ENCODE measurements around the gene MAN1C1. TPM values are rescaled to one million over a fixed set of nuclear protein-coding genes. Genes with fewer than 3 reads are reported as not detected.

MAN1C1 gene
- total and polyA plus RNA-seq, 2 donors (not counting 3 experiments of a cell fraction or from before 2014, with no cell fraction given) = 1.5 to 4.0 TPM

GRCh38 chr1:25771221-25772114 lies 154.9 kb downstream of the MAN1C1 start:
- CTCF ChIA-PET = no interaction called here
- H2AFZ ChIP-seq (ENCODE audit: low read depth, low read length) = no peak overlapping the region
- H3K4me3 ChIP-seq (replicated peaks in 1 of 3; ENCODE audit: insufficient read depth in 1 of 3, low read depth in 1 of 3, low read length in 3 of 3) = no peak overlapping the region
- no peaks in the 10 kb centered on the region for H3K27me3 ChIP-seq (ENCODE audit: control insufficient read depth in 2 of 2, insufficient read depth in 2 of 2, low read length in 2 of 2)
- BruUV-seq (replicated peaks) = no TSS peak
- no peak overlapping the region for H3K27ac ChIP-seq (ENCODE audit: insufficient read depth, low read depth, low read length)
- TF ChIP-seq MAX (IDR thresholded peaks at IDR 0.05; ENCODE audit: insufficient read depth, insufficient read length) (no peak), GATA2 (IDR thresholded peaks at IDR 0.05; ENCODE audit: insufficient read depth, insufficient read length, low read depth, low read length) (no peak), CTCF (IDR thresholded peaks at IDR 0.05; ENCODE audit: extremely low read depth in 1 of 2, insufficient read depth in 1 of 2, low read depth in 1 of 2, low read length in 2 of 2) (no peak), POLR2A (IDR thresholded peaks at IDR 0.05; ENCODE audit: low read depth, low read length) (no peak), POLR2AphosphoS5 (IDR thresholded peaks at IDR 0.05; ENCODE audit: insufficient read depth, low read depth, low read length) (no peak), FOS (IDR thresholded peaks at IDR 0.05; ENCODE audit: borderline replicate concordance, insufficient read depth, low read length) (no peak), EZH2 (IDR thresholded peaks at IDR 0.05; ENCODE audit: borderline replicate concordance, low read depth, low read length, severe bottlenecking) (no peak), JUN (IDR thresholded peaks at IDR 0.05; ENCODE audit: borderline replicate concordance, insufficient read depth, insufficient read length, low read depth) (no peak), MYC (IDR thresholded peaks at IDR 0.05; ENCODE audit: low read depth, low read length) (no peak)
- DNase-seq (ENCODE audit: low read depth, low spot score) (no peak), FAIRE-seq (no peak)
- H4K20me1 ChIP-seq (replicated peaks; ENCODE audit: control insufficient read depth, extremely low read depth, insufficient read depth, low read length) = no peaks in the 10 kb centered on the region
- POLR2A ChIA-PET = no interaction called here
- no peaks in the 10 kb centered on the region for H3K4me1 ChIP-seq (ENCODE audit: control insufficient read depth, extremely low read depth, insufficient read depth, low read length)
- no peaks in the 10 kb centered on the region for H3K36me3 ChIP-seq (ENCODE audit: control insufficient read depth in 2 of 2, extremely low read depth in 1 of 2, insufficient read depth in 2 of 2, low read length in 2 of 2)
- intact Hi-C loops (cut with micrococcal nuclease) (no loop called here), dilution Hi-C loops (cut with MboI; ENCODE audit: extremely low pct_ligation_motif_present, low sequenced_read_pairs) (no loop called here)
- H3K9ac ChIP-seq (replicated peaks; ENCODE audit: extremely low read depth, insufficient read depth, low read length) = no peak overlapping the region
- H3K9me1 ChIP-seq (replicated peaks; ENCODE audit: control insufficient read depth, extremely low read depth, insufficient read depth, low read length) = no peaks in the 10 kb centered on the region
- H3K79me2 ChIP-seq (ENCODE audit: control insufficient read depth, insufficient read depth, low read length) = no peaks in the 10 kb centered on the region
- H3K4me2 ChIP-seq (ENCODE audit: insufficient read depth, low read length) = no peak overlapping the region
- no peaks in the 10 kb centered on the region for H3K9me3 ChIP-seq (replicated peaks; ENCODE audit: control insufficient read depth, insufficient read depth, low read length)

Measured in endothelial cell of umbilical vein (primary cell).